LNCAP (cell line): ENCODE measurements around the gene KCTD11.

Source experiments
- TF ChIP-seq, protein P1 (sequence below): fragments of 450-650 bp; IDR thresholded peaks from 2 replicates; pipeline ENCODE4 v1.5.1; 2017; ENCODE audit warnings: mild to moderate bottlenecking

KCTD11 gene

DNA sequence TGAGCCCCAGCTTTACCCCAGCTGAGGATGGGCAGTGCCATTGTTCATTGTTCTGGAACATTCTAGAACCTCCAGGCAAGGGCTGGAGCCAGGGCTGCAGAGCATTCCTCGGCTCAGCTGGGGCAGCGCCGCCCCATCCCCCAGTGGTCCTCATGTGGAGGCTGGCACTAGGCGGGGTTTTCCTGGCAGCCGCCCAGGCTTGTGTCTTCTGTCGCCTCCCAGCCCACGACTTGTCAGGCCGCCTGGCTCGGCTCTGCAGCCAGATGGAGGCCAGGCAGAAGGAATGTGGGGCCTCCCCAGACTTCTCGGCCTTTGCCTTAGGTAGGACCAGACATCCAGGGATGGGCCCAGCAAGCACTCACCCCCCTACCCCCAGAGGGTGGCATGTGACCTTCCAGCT is 3.1 kb downstream of the KCTD11 start, which contains the start of gene TMEM95:
Gene TMEM95 (plus strand): TSS at position 104 of the 400 bp plus-strand sequence. CDS start 49 bp downstream, at position 153.
- TF ChIP-seq, protein P1, sequence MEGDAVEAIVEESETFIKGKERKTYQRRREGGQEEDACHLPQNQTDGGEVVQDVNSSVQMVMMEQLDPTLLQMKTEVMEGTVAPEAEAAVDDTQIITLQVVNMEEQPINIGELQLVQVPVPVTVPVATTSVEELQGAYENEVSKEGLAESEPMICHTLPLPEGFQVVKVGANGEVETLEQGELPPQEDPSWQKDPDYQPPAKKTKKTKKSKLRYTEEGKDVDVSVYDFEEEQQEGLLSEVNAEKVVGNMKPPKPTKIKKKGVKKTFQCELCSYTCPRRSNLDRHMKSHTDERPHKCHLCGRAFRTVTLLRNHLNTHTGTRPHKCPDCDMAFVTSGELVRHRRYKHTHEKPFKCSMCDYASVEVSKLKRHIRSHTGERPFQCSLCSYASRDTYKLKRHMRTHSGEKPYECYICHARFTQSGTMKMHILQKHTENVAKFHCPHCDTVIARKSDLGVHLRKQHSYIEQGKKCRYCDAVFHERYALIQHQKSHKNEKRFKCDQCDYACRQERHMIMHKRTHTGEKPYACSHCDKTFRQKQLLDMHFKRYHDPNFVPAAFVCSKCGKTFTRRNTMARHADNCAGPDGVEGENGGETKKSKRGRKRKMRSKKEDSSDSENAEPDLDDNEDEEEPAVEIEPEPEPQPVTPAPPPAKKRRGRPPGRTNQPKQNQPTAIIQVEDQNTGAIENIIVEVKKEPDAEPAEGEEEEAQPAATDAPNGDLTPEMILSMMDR = no peak

- TF ChIP-seq, protein P1 = no peak
These were observed 3.6 kb downstream of the KCTD11 start for GRCh38 chr17:7355573-7355972.

DNA sequence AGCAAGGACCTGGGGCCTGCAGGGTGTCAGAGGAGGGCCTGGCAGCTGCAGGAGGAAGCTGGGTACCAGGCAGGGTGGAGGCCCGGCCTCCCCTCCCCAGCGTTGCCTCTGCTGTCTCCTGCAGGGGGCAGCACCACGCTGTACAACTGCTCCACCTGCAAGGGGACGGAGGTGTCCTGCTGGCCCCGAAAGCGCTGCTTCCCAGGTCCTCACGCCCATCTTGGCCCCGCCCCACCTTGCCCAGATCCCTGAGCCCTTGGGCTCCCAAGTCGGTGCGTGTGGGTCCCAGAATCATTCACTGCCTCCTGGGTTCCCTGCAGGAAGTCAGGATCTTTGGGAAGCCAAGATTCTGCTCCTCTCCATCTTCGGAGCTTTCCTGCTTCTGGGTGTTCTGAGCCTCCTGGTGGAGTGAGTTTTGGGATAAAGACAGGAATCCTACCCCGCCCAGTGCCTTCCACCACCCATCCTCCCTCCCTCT is 4.1 kb downstream of the KCTD11 start:
- TF ChIP-seq, protein P1 = peak; percentile 66

DNA sequence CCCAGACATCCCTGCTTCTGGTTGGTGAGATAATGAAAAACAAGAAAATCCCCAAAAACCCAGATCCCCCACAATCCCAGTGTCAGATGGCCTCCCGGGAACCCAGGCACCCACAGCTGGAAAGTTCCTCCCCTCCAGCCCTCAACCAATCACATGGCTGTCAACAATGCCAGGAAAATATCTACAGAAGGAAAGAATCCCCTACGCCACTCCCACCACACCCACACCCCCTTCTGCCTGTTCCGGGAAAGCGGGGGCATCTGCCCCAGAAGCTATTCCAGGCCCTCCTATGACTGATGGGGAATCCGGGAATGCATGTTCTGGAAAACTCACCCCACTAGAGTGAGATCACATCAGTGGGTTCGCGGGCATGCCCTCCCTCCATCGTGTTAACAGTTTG is 4.8 kb downstream of the KCTD11 start:
- TF ChIP-seq, protein P1 = no peak

GRCh38 chr17:7357381-7357780 is 5.4 kb downstream of the KCTD11 start:
- TF ChIP-seq, protein P1 = no peak

GRCh38 chr17:7361906-7362305 is 9.9 kb downstream of the KCTD11 start:
- TF ChIP-seq, protein P1 = no peak

DNA sequence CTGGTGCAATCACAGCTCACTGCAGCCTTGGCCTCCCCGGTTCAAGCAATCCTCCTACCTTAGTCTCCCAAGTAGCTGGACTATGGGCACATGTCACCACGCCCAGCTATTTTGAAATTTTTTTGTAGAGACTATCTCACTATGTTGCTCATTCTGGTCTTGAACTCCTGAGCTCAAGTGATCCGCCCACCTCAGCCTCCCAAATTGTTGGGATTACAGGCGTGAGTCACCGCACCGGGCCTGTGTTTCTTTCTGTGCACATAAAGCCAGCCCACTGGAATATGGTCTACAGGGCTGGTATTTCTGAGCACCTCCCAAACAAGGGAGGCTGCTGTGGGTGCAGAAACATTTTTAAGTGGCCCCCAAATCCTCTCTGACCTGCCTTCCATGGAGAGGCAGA is 11.3 kb downstream of the KCTD11 start:
- TF ChIP-seq, protein P1 = no peak

DNA sequence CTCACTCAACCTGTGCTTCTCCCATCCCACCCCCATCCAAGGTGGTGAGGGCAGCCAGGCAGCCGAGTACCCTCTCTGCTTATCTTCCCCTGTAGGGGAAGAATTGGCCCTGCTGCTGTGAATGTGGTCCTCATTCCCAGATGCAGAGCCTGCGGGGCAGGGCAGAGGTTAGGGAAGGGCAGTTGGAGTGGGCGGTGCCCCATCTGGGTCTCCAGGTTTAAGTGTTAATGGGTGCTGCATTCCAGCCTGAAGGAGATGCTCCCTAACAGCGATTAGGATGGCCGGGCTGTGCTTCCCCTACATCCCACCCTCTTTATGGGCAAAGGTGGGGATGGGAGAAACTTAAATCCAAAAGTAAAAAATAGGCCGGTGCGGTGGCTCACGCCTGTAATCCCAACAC is 15.1 kb downstream of the KCTD11 start:
- TF ChIP-seq, protein P1 = no peak
